ENCODE results near the gene PRKACB.

GRCh38 chr1:84143796-84144565 lies at the start of gene PRKACB:
- TF ChIP-seq POLR2AphosphoS5 (IDR thresholded peaks at IDR 0.05; ENCODE audit: low read depth, low read length) (no peak), FOXP2 (optimal IDR thresholded peaks at IDR 0.05; ENCODE audit: borderline replicate concordance, extremely low read depth, extremely low read length, insufficient read depth) (no peak), REST (IDR thresholded peaks at IDR 0.05; ENCODE audit: insufficient read depth in 1 of 2, low read depth in 2 of 2, low read length in 2 of 2) (no peak), TAF1 (IDR thresholded peaks at IDR 0.05; ENCODE audit: borderline replicate concordance, insufficient read depth, low read length) (no peak)
